Subcutaneous adipose tissue (tissue), 4 donors: ENCODE data around the gene GATD1. TPM values are rescaled to one million over a fixed set of nuclear protein-coding genes. Genes with fewer than 3 reads are reported as not detected.

Source experiments
- CTCF ChIP-seq: fragments of 450-650 bp; IDR thresholded peaks from one replicate; pipeline ENCODE4 v1.5.1; 2016; ENCODE audit warnings: low read depth, mild to moderate bottlenecking, control low read depth, antibody characterized with exemption, moderate library complexity
- small RNA-seq: library from RNA; depleted of rRNA; stranded (forward); fragments of <200 nt; gene quantifications from one replicate; pipeline ENCODE3, GENCODE V24; 2016
- total RNA-seq, 4 donors: library from RNA; depleted of rRNA; stranded (reverse); fragments of >200 nt; gene quantifications; one replicate each; pipeline ENCODE4 v1.1.0, GENCODE V29; 2016

Gene GATD1
- total RNA-seq, 4 donors from 2014 or later, result 7.1 to 22.8 (median 14.9) TPM

DNA sequence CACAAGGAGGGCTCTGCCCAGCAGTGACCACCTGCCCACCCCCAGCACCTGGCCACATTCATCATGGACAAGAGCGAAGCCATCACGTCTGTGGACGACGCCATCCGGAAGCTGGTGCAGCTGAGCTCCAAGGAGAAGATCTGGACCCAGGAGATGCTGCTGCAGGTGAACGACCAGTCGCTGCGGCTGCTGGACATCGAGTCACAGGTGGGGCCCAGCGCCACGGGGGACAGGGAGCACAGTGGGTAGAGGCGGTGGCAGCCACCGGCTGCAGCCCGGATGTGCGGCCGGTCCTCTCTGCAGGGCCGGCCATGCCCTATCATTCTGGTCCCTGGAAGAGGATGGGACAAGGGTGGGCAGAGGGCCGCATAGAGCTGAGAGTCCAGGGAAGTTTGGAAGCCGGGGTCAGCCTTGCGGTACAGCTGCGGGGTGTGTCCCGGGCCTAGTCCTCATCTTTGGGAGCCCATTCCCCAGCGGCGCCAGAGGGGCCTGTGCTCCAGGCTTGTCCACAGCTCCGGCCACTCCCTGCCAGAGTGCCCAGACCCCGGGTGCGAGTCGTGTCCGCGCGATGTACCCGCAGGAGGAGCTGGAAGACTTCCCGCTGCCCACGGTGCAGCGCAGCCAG is 57.2 kb downstream of the GATD1 start:
- TF ChIP-seq CTCF, result no peak

GRCh38 chr11:719214-720016 is 57.9 kb downstream of the GATD1 start:
- TF ChIP-seq CTCF, result no peak

Small RNAs within 50 kb of the gene (small RNA-seq; reads per million reads assigned to genes)
- gene SNORA52, result not detected

Other genes with a start within 250 kb of the GATD1 start
- 10 to 100 TPM; 33.7 to 53.3 (median 39.9) TPM for gene HRAS, start 241.9 kb downstream of the GATD1 start, total RNA-seq
- gene LRRC56, start 240.0 kb downstream of the GATD1 start, total RNA-seq, result under 1 TPM in 1 of 4 donors, not detected in 3; 0.38 TPM
- gene LMNTD2, start 216.7 kb downstream of the GATD1 start, total RNA-seq, result 1 to 10 TPM in 2 of 4 donors, under 1 TPM in 2; 0.65 to 2.4 (median 1.0) TPM
- 1 to 10 TPM in 3 of 4 donors, under 1 TPM in 1; 0.49 to 7.6 (median 4.5) TPM for gene RASSF7, start 216.5 kb downstream of the GATD1 start, total RNA-seq
- 10 to 100 TPM in 3 of 4 donors, 1 to 10 TPM in 1; 9.0 to 28.4 (median 12.6) TPM for gene PHRF1, start 201.0 kb downstream of the GATD1 start, total RNA-seq
- gene IRF7, start 161.5 kb downstream of the GATD1 start, total RNA-seq, result 10 to 100 TPM in 3 of 4 donors, 1 to 10 TPM in 1; 3.6 to 40.9 (median 17.0) TPM
- not detected for gene CDHR5, start 152.5 kb downstream of the GATD1 start, total RNA-seq
- not detected for gene SCT, start 150.3 kb downstream of the GATD1 start, total RNA-seq
- under 1 TPM in 1 of 4 donors, not detected in 3; 0.66 TPM for gene DRD4, start 140.2 kb downstream of the GATD1 start, total RNA-seq
- gene DEAF1, start 82.3 kb downstream of the GATD1 start, total RNA-seq, result 10 to 100 TPM; 14.0 to 28.4 (median 18.4) TPM
- gene TMEM80, start 81.7 kb downstream of the GATD1 start, total RNA-seq, result 10 to 100 TPM in 3 of 4 donors, 1 to 10 TPM in 1; 8.8 to 32.8 (median 16.3) TPM
- 10 to 100 TPM in 2 of 4 donors, 1 to 10 TPM in 2; 3.8 to 20.0 (median 9.7) TPM for gene EPS8L2, start 71.3 kb downstream of the GATD1 start, total RNA-seq
- 100 to 1,000 TPM; 237 to 459 (median 293) TPM for gene TALDO1, start 30.0 kb downstream of the GATD1 start, total RNA-seq
- not detected for gene CEND1, start 12.6 kb upstream of the GATD1 start, total RNA-seq
- 10 to 100 TPM in 1 of 4 donors, 1 to 10 TPM in 3; 2.5 to 12.8 (median 3.7) TPM for gene SLC25A22, start 20.8 kb upstream of the GATD1 start, total RNA-seq
- gene PIDD1, start 27.7 kb upstream of the GATD1 start, total RNA-seq, result 10 to 100 TPM in 2 of 4 donors, 1 to 10 TPM in 2; 3.1 to 28.3 (median 9.0) TPM
- gene RPLP2, start 32.5 kb upstream of the GATD1 start, total RNA-seq, result 1,000 to 10,000 TPM in 3 of 4 donors, 100 to 1,000 TPM in 1; 917 to 1,671 (median 1,426) TPM
- gene PNPLA2, start 41.4 kb upstream of the GATD1 start, total RNA-seq, result 1,000 to 10,000 TPM in 1 of 4 donors, 100 to 1,000 TPM in 3; 204 to 1,337 (median 369) TPM
- gene CRACR2B, start 50.4 kb upstream of the GATD1 start, total RNA-seq, result 10 to 100 TPM in 2 of 4 donors, 1 to 10 TPM in 2; 2.3 to 44.6 (median 9.7) TPM
- 1,000 to 10,000 TPM in 1 of 4 donors, 100 to 1,000 TPM in 3; 307 to 1,070 (median 520) TPM for gene CD151, start 55.5 kb upstream of the GATD1 start, total RNA-seq
- 100 to 1,000 TPM in 3 of 4 donors, 10 to 100 TPM in 1; 80.7 to 158 (median 117) TPM for gene POLR2L, start 65.0 kb upstream of the GATD1 start, total RNA-seq
- gene TSPAN4, start 65.4 kb upstream of the GATD1 start, total RNA-seq, result 100 to 1,000 TPM in 3 of 4 donors, 10 to 100 TPM in 1; 67.0 to 219 (median 185) TPM
- 100 to 1,000 TPM in 1 of 4 donors, 10 to 100 TPM in 3; 28.4 to 107 (median 76.0) TPM for gene CHID1, start 133.3 kb upstream of the GATD1 start, total RNA-seq
- gene AP2A2, start 148.4 kb upstream of the GATD1 start, total RNA-seq, result 100 to 1,000 TPM in 3 of 4 donors, 10 to 100 TPM in 1; 79.2 to 115 (median 110) TPM